Stomach (tissue), 4 donors: Measurements from ENCODE around the gene SMOC2.

Experiments
- EP300 ChIP-seq: sonication (generic); formaldehyde crosslinking; IDR thresholded peaks from one replicate; pipeline ENCODE4 v1.6.1; 2017; ENCODE audit warnings: antibody characterized with exemption
- POLR2A ChIP-seq, 4 donors: fragments of 450-650 bp; IDR thresholded peaks; one replicate each; pipeline ENCODE4 v1.6.1; 2016; ENCODE audit warnings: antibody characterized with exemption in 4 of 4, control low read depth in 2 of 4, mild to moderate bottlenecking in 1 of 4, moderate library complexity in 1 of 4
- POLR2AphosphoS5 ChIP-seq, 3 donors: sonication (generic); formaldehyde crosslinking; IDR thresholded peaks; one replicate each; pipeline ENCODE4 v1.6.1; 2016; ENCODE audit warnings: antibody characterized with exemption in 3 of 3
- TF ChIP-seq, protein P1 (sequence below), 7 experiments: fragments of 450-650 bp in 4 of 7; fragments of 200-600 bp in 3 of 7; sonication (generic) in 3 of 7; IDR thresholded peaks; one replicate each; pipeline ENCODE4 v1.5.1; 2016 to 2019; ENCODE audit warnings: antibody characterized with exemption in 7 of 7, control low read depth in 2 of 7, mild to moderate bottlenecking in 1 of 7

DNA sequence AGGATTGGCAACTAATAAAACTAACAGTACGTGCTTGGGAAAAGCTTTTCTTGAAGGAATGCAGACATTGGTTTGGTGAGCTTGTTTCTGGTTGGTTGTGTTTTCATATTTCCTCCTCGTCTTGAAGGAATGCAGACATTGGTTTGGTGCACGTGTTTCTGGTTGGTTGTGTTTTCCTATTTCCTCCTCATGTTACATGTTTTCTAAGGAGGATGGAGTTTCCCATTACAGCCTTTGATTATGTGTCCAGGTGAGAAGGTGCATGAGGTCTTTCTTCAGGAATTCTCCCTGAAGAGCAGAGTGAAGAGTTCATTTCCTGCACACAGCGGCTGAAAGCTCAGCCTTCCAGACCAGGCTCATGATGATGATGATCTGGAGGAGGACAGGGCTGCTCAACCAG, 190.6 kb downstream of the SMOC2 start:
- TF ChIP-seq POLR2AphosphoS5 (IDR thresholded peaks at IDR 0.05) (no peak), POLR2A (IDR thresholded peaks at IDR 0.05) (no peak), EP300 (no peak)
- TF ChIP-seq, protein P1, sequence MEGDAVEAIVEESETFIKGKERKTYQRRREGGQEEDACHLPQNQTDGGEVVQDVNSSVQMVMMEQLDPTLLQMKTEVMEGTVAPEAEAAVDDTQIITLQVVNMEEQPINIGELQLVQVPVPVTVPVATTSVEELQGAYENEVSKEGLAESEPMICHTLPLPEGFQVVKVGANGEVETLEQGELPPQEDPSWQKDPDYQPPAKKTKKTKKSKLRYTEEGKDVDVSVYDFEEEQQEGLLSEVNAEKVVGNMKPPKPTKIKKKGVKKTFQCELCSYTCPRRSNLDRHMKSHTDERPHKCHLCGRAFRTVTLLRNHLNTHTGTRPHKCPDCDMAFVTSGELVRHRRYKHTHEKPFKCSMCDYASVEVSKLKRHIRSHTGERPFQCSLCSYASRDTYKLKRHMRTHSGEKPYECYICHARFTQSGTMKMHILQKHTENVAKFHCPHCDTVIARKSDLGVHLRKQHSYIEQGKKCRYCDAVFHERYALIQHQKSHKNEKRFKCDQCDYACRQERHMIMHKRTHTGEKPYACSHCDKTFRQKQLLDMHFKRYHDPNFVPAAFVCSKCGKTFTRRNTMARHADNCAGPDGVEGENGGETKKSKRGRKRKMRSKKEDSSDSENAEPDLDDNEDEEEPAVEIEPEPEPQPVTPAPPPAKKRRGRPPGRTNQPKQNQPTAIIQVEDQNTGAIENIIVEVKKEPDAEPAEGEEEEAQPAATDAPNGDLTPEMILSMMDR (IDR thresholded peaks at IDR 0.05) = no peak
